Activated CD4-positive, alpha-beta T cell treated with anti-CD3 and anti-CD28 coated beads for 36 hours (primary cell): Measurements from ENCODE around the gene APAF1. TPM values are rescaled to one million over a fixed set of nuclear protein-coding genes. Genes with fewer than 3 reads are reported as not detected.

ENCODE experiments used
- ATAC-seq: fragments of 200-7000 bp; cut with Tn5 transposase; one replicate; pipeline ENCODE4 v1.10.0; 2021; ENCODE audit warnings: mild to moderate bottlenecking, moderate library complexity
- CTCF ChIA-PET: fragments of 350-600 bp; sonication (Branson Sonifier 250); formaldehyde crosslinking; loops from one replicate; lab custom pipeline; 2021; ENCODE audit warnings: antibody characterized with exemption; lab: Charles Lee
- POLR2A ChIA-PET: fragments of 350-600 bp; sonication (Branson Sonifier 250); formaldehyde crosslinking; loops from one replicate; lab custom pipeline; 2021; ENCODE audit warnings: antibody characterized with exemption, inconsistent platforms; lab: Charles Lee
- DNase-seq: peaks from one replicate; pipeline ENCODE4 v3.0.0-alpha.2; 2020
- H3K27ac Mint-ChIP-seq: one replicate; pipeline ENCODE4 v1.8.0; 2021; ENCODE audit warnings: mixed read lengths
- H3K27me3 Mint-ChIP-seq: one replicate; pipeline ENCODE4 v1.8.0; 2021; ENCODE audit warnings: mixed read lengths
- H3K36me3 Mint-ChIP-seq: one replicate; pipeline ENCODE4 v1.8.0; 2021; ENCODE audit warnings: low read depth, mixed read lengths
- H3K4me1 Mint-ChIP-seq: one replicate; pipeline ENCODE4 v1.8.0; 2021; ENCODE audit warnings: mixed read lengths
- H3K4me3 Mint-ChIP-seq: one replicate; pipeline ENCODE4 v1.8.0; 2021; ENCODE audit warnings: mild to moderate bottlenecking, moderate library complexity, mixed read lengths
- H3K9me3 Mint-ChIP-seq: one replicate; pipeline ENCODE4 v1.8.0; 2021; ENCODE audit warnings: low read depth, mixed read lengths
- intact Hi-C, 2 experiments: fragments of 100-400 bp; cut with DNase I in 1 of 2; cut with micrococcal nuclease in 1 of 2; formaldehyde crosslinking; loops; one replicate each; pipeline versions ENCODE4 v1.14.2 to v1.15.1; 2022 to 2024; cut with DNase I, micrococcal nuclease
- total RNA-seq, 2 experiments: library from RNA; stranded (reverse); gene quantifications; one replicate each; pipeline ENCODE4 v1.2.3, GENCODE V29; 2021

Gene APAF1
- total RNA-seq, 2 experiments from 2014 or later: 16.5 to 17.4 TPM

DNA sequence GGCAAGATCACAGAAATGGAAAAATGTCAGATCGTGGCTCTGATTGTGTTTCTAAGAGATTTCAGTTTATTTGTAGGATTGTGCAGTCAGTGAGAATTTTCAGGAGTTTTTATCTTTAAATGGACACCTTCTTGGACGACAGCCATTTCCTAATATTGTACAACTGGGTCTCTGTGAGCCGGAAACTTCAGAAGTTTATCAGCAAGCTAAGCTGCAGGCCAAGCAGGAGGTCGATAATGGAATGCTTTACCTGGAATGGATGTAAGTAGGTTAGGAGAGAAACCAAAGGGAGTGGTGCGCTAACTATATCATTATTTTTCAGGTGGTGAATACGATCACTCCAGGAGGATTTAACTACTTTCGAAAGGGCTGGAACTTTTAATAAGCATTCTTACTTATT lies 26.4 kb downstream of the APAF1 start:
- no peaks in the 10 kb centered on the region for H3K27me3 Mint-ChIP-seq
- no peak overlapping the region for H3K27ac Mint-ChIP-seq
- POLR2A ChIA-PET: no interaction called here
- no peaks in the 10 kb centered on the region for H3K9me3 Mint-ChIP-seq
- H3K4me1 Mint-ChIP-seq: peaks cover 10% of the 10 kb centered on the region
- H3K4me3 Mint-ChIP-seq: no peak overlapping the region
- peaks cover 25% of the 10 kb centered on the region for H3K36me3 Mint-ChIP-seq
- CTCF ChIA-PET: interaction anchor here (1.0 kb wide), 1 partner anchor 105 kb away, joined by 3 read pairs; no protein-coding TSS in a partner anchor
- DNase-seq (no peak), ATAC-seq (no peak)
- intact Hi-C loops: no loop called here

DNA sequence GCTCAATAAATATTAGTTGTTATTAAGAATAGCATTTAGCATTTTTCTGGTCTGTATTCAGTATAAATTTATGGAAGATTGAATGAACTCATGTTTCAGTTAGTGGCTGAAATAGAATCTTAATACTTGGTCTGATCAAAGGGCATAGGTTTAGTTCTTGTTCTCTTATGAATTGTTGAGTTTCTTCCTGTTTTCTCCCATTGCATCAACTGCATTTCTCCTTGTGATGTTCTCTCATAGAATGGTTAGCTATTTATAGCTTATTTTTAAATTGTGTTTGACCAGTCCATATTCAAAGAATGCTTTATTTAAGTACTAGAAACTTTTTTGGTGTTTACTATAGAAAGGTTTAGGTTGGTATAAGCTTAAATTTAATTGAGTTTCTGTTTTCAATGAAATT lies 29.8 kb downstream of the APAF1 start:
- H3K27me3 Mint-ChIP-seq: no peaks in the 10 kb centered on the region
- ChIA-PET CTCF (interaction anchor here (0.8 to 1.1 kb wide), 2 partner anchors 12 to 19 kb away, joined by 3 read pairs; no protein-coding TSS in a partner anchor), POLR2A (no interaction called here)
- intact Hi-C loops: no loop called here
- H3K36me3 Mint-ChIP-seq: peaks cover 16% of the 10 kb centered on the region
- no peak for ATAC-seq
- H3K27ac Mint-ChIP-seq: no peak overlapping the region
- no peak for DNase-seq
- H3K4me3 Mint-ChIP-seq: no peak overlapping the region
- H3K4me1 Mint-ChIP-seq: peaks cover under 1% of the 10 kb centered on the region
- no peaks in the 10 kb centered on the region for H3K9me3 Mint-ChIP-seq

DNA sequence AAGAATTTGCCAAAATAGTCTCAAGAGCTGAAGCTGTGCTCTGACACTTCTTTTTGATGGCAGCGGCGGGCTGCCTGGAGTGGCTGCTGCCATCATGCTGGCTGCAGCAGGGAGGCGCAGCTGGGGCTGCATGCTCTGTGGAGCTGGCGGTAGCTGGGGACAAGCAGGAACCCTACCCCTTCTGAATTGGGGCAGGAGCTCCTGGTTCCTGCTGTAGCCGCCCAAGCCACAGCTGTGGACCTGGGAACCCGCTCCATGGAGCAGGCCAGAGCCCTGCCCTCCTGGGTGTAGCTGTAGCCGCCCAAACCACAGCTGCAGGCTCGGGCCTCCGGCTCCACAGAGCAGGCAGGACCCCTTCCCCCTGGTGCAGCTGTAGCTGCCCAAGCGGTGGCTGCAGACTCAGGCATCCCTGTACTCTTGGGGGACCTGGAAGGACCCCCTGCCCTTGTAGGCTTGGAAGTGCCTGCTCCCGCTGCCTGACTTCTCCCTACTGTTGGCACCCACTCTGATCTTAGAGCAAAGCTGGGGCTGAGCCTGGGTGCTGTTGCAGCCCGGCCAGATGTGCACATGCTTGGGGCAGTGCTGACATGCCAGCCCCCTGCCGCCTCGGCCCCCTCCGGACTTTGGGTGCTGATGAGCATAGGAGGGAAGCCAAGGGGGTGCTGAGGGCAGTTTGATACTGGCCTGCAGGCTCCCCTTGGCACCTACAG lies 33.3 kb downstream of the APAF1 start:
- ATAC-seq (no peak), DNase-seq (no peak)
- Mint-ChIP-seq H3K4me3 (no peak overlapping the region), H3K27ac (no peak overlapping the region), H3K9me3 (no peaks in the 10 kb centered on the region), H3K4me1 (no peaks in the 10 kb centered on the region), H3K27me3 (no peaks in the 10 kb centered on the region), H3K36me3 (peaks cover 17% of the 10 kb centered on the region)
- POLR2A ChIA-PET: no interaction called here
- intact Hi-C loops: no loop called here
- CTCF ChIA-PET: interaction anchor here (1.1 kb wide), 2 partner anchors 33 to 320 kb away, joined by 3 read pairs; no protein-coding TSS in a partner anchor

DNA sequence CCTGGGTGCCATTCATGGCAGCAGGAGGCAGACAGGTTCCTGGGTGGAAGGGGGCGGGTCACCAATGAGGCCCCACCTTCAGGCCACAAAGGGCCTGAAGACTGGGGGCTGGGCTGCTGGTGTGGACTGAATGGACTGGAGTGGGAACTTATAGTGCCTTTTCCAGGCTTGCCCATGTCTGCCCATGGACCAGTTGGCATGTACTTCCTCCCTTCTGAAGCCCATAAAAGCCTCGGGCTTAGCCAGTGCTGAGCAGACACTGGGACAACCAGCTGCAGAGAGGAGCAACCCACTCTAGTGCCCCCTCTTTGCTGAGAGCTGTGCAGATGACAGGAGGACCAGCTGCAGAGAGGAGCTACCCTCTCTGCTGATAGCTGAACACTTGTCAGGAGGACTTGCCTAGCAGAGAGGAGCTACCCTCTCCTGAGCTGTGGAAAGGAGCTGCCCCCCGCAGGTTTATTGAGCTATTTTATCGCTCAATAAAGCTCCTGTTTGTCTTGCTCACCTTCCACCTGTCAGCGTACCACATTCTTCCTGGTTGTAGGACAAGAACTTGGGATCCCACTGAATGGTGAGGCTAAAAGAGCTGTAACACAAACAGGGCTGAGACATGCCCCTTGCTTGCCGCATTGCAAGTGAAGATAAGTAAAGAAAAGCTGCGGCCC lies 34.0 kb downstream of the APAF1 start:
- no peak for DNase-seq
- no peak overlapping the region for H3K4me3 Mint-ChIP-seq
- CTCF ChIA-PET: interaction anchor here (0.9 to 1.1 kb wide), 2 partner anchors 21 to 320 kb away, joined by 3 read pairs; no protein-coding TSS in a partner anchor
- H3K27me3 Mint-ChIP-seq: no peaks in the 10 kb centered on the region
- H3K36me3 Mint-ChIP-seq: peaks cover 19% of the 10 kb centered on the region
- intact Hi-C loops: no loop called here
- H3K9me3 Mint-ChIP-seq: no peaks in the 10 kb centered on the region
- POLR2A ChIA-PET: no interaction called here
- no peaks in the 10 kb centered on the region for H3K4me1 Mint-ChIP-seq
- no peak overlapping the region for H3K27ac Mint-ChIP-seq
- no peak for ATAC-seq

DNA sequence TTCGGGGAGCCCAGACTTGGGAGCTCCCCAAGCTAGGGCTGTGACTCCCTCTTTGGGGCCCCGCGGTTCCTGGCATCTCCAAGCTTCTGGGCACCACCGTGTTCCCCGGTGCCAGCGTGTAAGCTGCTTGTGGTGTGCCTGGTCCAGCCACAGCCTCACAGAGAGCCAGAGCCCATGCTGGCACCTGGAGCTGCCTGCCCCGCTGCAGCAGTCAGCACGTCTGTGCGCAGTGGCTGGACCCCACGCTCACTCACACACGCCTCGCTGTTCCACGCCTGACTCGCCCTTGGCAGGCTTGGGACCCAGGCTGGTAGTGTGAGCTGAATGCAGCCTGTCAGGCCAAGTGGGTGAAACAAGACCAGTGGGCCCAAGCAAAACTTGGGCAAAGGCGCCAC lies 34.5 kb downstream of the APAF1 start:
- Mint-ChIP-seq H3K27ac (no peak overlapping the region), H3K36me3 (peaks cover 19% of the 10 kb centered on the region), H3K27me3 (no peaks in the 10 kb centered on the region), H3K4me3 (no peak overlapping the region), H3K9me3 (no peaks in the 10 kb centered on the region), H3K4me1 (no peaks in the 10 kb centered on the region)
- intact Hi-C loops: no loop called here
- DNase-seq (no peak), ATAC-seq (no peak)
- ChIA-PET CTCF (interaction anchor here (0.9 to 1.1 kb wide), 2 partner anchors 21 to 319 kb away, joined by 3 read pairs; no protein-coding TSS in a partner anchor), POLR2A (interaction anchor here (0.6 kb wide), 1 partner anchor 736 kb away, joined by 4 read pairs; no protein-coding TSS in a partner anchor)

DNA sequence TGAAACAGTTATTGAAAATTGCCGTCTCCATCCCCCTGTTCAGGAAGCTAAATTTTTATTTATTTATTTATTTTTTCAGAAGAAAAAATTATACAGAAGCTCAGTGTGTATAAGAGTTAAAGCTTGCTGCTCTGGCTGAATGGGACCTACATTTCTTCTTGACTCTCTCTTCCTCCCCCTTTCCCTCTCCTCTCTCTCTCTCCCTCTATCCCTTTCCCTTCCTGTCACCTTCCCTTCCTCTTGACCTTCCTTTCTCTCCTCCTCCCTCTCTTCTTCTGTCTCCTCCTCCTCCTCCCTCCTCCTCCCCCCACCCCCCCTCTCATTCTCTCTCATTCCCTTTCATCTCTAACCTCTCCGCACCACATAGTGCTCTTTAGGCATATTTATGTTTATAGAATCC lies 39.1 kb downstream of the APAF1 start:
- Mint-ChIP-seq H3K36me3 (peaks cover 26% of the 10 kb centered on the region), H3K9me3 (no peaks in the 10 kb centered on the region), H3K27me3 (no peaks in the 10 kb centered on the region), H3K4me1 (no peaks in the 10 kb centered on the region), H3K4me3 (no peak overlapping the region), H3K27ac (no peak overlapping the region)
- POLR2A ChIA-PET: no interaction called here
- CTCF ChIA-PET: interaction anchor here (0.6 to 1.4 kb wide), 4 partner anchors 9 to 159 kb away, joined by 3 to 5 read pairs (median 4); no protein-coding TSS in a partner anchor
- no peak for DNase-seq
- no peak for ATAC-seq
- intact Hi-C loops: no loop called here

DNA sequence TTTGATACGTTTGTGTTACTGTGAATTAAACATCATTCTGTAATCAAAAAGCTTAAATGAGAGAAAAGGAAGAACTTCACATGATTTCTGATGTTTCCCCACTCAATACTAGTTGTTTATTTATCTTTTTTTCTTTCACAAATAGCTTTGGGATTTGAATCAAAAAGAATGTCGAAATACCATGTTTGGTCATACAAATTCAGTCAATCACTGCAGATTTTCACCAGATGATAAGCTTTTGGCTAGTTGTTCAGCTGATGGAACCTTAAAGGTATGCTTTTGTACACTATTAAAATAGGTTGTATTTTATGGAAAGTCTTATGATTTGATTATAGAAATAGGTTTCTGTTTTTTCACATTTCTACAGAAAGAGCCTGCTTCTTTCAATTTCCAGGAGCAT lies 41.5 kb downstream of the APAF1 start:
- peaks cover under 1% of the 10 kb centered on the region for H3K4me1 Mint-ChIP-seq
- no peak overlapping the region for H3K4me3 Mint-ChIP-seq
- no peak for ATAC-seq
- H3K9me3 Mint-ChIP-seq: no peaks in the 10 kb centered on the region
- CTCF ChIA-PET: no interaction called here
- H3K27me3 Mint-ChIP-seq: no peaks in the 10 kb centered on the region
- no peak overlapping the region for H3K27ac Mint-ChIP-seq
- peaks cover 24% of the 10 kb centered on the region for H3K36me3 Mint-ChIP-seq
- POLR2A ChIA-PET: no interaction called here
- DNase-seq: no peak
- intact Hi-C loops: no loop called here

DNA sequence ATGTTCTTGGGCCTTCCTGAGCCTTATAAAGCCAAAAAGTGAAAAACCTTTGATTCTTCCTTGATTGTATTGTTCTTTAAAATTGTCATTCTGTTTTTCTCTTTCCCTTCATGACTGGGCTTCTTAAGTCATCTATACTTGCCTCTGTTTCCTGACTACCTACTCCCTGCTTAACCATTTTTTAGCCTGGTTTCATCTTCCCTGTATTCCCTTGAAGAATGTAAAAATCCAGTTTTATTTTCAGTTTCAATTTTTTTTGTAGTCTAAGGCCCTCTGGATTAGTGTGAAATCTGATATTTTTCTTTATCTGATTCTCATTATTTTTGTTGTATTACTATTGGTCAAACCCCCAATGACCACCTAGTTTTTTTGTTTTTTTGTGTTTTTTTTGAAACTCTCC lies 46.3 kb downstream of the APAF1 start:
- no peak for ATAC-seq
- H3K27ac Mint-ChIP-seq: no peak overlapping the region
- H3K4me3 Mint-ChIP-seq: no peak overlapping the region

DNA sequence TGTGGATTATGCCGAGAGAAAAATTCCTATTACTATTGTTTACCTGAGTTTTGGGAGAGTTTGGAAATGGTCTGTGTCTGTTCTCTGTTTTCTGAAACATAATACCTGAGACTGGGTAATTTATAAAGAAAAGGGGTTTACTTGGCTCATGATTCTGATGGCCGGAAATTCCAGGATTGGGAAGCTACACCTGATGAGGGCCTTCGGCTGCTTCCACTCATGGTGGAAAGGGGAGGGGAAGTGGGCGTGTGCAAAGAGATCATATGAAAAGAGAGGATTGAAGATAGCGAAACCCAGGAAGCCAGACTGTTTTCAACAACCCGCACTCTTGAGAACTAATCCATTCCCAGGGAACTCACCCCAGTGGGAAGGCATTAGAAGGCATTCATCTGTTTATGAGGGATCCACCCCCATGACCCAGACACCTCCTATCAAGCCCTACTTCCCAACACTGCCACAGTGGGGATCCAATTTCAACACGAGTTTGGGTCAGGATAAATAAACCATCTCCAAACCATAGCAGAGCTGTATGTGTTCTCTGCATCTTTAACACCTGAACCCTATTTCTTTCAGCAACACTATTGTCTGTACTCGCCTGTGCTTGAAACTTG lies 51.1 kb downstream of the APAF1 start:
- Mint-ChIP-seq H3K36me3 (peaks cover 31% of the 10 kb centered on the region), H3K9me3 (no peaks in the 10 kb centered on the region)
- CTCF ChIA-PET: interaction anchor here (0.6 to 0.9 kb wide), 2 partner anchors 26 to 52 kb away, joined by 3 to 4 read pairs; no protein-coding TSS in a partner anchor

More for the DNA sequence above, 46.3 kb downstream of the APAF1 start:
- H3K36me3 Mint-ChIP-seq: peaks cover 38% of the 10 kb centered on the region
- ChIA-PET CTCF (no interaction called here), POLR2A (no interaction called here)
- H3K4me1 Mint-ChIP-seq: peaks cover 2% of the 10 kb centered on the region
- intact Hi-C loops: no loop called here
- no peak for DNase-seq
- H3K9me3 Mint-ChIP-seq: no peaks in the 10 kb centered on the region
- no peaks in the 10 kb centered on the region for H3K27me3 Mint-ChIP-seq

DNA sequence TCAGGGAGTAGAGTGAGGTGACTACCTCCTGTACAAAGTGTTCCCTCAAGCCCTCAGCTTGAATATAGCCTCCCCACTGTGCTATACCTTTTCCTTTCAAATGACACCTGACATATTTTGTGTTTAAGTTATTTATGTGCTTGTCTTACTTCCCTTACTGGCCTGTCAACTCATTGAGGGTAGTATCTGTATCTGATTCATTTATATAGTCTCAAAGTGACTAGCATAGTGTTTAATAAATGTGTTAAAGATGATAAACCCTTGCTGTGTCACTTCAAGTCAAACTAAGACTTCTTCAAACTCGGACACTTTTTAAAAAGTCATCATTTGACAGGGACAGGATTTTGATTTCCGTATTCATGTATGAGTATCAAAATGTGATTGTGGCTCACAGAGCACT lies 52.1 kb downstream of the APAF1 start:
- no peaks in the 10 kb centered on the region for H3K27me3 Mint-ChIP-seq
- H3K4me1 Mint-ChIP-seq: peaks cover 6% of the 10 kb centered on the region
- H3K4me3 Mint-ChIP-seq: no peak overlapping the region
- CTCF ChIA-PET: no interaction called here
- H3K36me3 Mint-ChIP-seq: peaks cover 28% of the 10 kb centered on the region
- POLR2A ChIA-PET: no interaction called here
- intact Hi-C loops: loop anchor here (5.0 kb wide), 2 partner anchors 45 to 105 kb away; no protein-coding TSS in a partner anchor
- DNase-seq (no peak), ATAC-seq (peak; percentile 67)
- H3K27ac Mint-ChIP-seq: no peak overlapping the region
- H3K9me3 Mint-ChIP-seq: no peaks in the 10 kb centered on the region

More for the DNA sequence above, 51.1 kb downstream of the APAF1 start:
- no peak for ATAC-seq
- Mint-ChIP-seq H3K27me3 (no peaks in the 10 kb centered on the region), H3K27ac (no peak overlapping the region), H3K4me3 (no peak overlapping the region), H3K4me1 (peaks cover 7% of the 10 kb centered on the region)
- POLR2A ChIA-PET: no interaction called here
- DNase-seq: no peak
- intact Hi-C loops: loop anchor here (5.0 kb wide), 2 partner anchors 46 to 106 kb away; no protein-coding TSS in a partner anchor
